HK-2 (cell line): ENCODE measurements around the gene CCDC197.
A peak's percentile ranks its signal among the peaks of the same experiment; 100 is the strongest.

ENCODE experiments used
- DNase-seq: peaks from one replicate; pipeline ENCODE4 v3.0.0-alpha.2; 2018; ENCODE audit not compliant: unreplicated experiment

The CCDC197 gene

GRCh38 chr14:93997082-93997481 is at the start of gene CCDC197:
Gene CCDC197, plus strand, starts transcription at chr14:93997301. Its CDS starts 831 bp downstream, at chr14:93998132.
- peak; percentile 32 for DNase-seq

DNA sequence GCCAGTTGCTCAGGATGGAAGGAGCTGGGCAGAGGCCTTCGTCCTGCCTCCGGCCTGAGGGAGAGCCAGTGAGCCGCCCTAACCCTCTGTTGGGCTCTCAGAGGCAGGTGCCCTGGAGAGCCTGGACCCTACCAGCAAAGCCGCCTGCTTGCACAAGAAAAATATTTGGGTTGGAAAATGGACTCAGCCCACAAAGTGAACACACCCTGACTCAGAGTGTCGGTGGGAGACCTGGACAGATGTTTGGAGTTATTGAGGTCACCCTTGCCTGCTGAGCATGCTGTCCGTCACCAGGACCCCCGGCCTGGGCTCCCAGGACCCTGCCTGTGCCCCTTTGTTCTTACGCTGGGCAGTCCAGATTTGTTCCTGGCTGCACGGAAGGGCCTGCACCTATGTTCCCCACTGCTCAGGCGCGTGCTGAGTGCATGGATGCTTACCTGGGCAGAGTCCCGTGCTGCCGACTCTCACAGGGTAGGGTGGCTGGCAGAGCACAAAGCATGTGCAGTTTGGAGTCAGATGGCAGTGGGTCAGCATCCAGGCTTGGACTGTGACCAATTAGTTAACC is 47.5 kb upstream of the CCDC197 start:
- no peak for DNase-seq

DNA sequence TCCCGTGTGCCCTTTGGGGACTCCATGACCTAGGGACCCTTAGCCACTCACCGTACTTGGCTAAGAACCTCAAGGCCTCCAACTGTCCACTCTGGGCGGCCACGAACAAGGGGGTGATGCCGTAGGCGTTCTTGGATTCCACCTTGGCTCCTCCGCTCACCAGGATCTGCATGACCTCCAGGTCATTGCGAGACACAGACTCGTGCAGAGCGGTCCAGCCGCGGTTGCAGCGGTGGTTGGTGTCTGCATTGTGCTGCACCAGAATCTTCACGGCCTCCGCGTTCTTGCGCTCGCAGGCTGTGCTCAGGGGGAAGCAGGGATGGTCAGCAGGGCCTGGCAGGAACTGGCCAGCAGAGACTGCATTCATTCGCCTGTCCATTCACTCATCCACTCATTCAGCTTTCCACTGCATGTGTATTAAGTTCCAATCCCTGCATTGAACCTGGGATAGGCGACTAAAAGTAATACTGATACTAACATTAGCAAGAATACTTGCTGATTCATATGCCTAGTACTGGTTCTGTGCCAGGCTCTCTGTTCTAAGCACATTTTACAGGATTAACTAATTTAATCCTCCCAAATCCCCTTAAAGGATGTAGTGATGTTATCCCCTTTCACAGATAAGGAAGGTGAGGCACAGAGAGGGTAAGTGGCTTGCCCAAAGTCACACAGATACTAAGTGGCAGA is 46.0 kb upstream of the CCDC197 start:
- DNase-seq = no peak

GRCh38 chr14:93951635-93952540 is 45.2 kb upstream of the CCDC197 start:
- no peak for DNase-seq

- no peak for DNase-seq
Measured at GRCh38 chr14:93952829-93953228, 44.3 kb upstream of the CCDC197 start.

GRCh38 chr14:93953263-93953662 is 43.8 kb upstream of the CCDC197 start:
- no peak for DNase-seq

DNA sequence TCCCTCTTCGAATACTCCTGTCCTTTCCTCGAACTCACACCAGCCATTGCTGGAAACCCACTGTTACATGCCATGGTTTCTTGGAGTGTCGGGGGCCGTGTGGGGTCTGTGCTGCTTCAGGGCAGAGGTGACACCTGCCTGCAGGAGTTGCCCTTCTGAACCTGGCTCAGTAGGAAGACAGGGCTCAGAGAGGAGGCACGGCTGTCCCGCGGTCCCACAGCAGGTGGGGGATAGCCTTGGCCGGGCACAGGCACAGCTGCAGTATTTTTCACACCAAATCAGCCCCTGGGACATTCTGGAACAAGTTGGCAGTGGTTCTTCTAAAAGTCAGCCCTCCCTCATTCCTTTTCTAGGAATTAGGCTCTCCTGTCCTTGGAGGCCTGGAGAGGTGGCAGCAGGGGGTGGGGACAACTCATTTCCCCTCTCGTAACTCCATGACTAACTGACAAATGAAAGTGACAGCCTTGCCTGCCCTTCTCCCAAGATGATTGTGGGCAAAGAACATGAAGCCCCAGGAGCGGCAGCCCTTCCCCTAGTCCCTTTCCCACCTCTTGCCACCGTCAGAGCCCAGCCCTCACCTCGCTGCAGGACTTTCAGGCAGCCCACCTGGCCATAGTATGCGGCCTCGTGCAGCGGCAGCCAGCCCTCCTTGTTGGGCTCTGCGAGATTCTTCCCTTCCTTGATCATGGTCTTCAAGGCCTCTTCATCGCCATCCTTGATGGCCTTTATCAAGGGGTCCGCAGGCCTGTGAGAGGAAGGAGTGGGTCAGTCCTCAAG is 43.2 kb upstream of the CCDC197 start:
- no peak for DNase-seq

GRCh38 chr14:93954516-93954830 is 42.6 kb upstream of the CCDC197 start:
- DNase-seq = no peak

- DNase-seq = no peak
Measured at GRCh38 chr14:93954900-93955849, 41.9 kb upstream of the CCDC197 start.

DNA sequence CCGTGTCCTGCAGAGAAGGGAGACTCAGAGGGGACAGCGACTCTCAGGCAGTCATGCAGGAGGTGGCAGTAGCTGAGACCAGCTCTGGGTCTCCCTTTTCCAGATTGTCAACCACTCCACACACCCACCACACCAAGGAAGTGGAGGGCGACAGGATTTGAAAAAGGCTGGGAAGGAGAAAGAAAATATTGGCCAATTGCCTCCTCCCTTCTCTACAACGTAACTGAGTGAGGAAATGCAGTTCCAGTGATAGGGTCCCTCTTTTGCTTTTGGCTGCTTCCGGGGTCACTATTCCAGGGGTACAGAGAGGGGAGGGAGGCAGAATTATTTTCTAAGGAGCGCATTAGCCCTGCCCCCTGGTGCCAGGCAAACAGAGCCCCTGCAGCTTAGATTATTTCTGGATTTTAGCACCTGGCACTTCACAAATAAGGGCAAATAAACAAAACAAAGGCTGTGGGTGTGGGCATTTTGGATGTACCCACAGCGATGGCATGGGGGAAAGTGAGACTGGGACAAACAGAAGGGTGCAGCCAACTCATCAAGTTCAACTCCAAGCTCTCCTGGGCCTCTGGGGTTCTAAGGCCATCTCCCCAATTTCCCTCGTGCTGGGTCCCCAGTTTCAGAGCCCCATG is 41.1 kb upstream of the CCDC197 start:
- DNase-seq = no peak

DNA sequence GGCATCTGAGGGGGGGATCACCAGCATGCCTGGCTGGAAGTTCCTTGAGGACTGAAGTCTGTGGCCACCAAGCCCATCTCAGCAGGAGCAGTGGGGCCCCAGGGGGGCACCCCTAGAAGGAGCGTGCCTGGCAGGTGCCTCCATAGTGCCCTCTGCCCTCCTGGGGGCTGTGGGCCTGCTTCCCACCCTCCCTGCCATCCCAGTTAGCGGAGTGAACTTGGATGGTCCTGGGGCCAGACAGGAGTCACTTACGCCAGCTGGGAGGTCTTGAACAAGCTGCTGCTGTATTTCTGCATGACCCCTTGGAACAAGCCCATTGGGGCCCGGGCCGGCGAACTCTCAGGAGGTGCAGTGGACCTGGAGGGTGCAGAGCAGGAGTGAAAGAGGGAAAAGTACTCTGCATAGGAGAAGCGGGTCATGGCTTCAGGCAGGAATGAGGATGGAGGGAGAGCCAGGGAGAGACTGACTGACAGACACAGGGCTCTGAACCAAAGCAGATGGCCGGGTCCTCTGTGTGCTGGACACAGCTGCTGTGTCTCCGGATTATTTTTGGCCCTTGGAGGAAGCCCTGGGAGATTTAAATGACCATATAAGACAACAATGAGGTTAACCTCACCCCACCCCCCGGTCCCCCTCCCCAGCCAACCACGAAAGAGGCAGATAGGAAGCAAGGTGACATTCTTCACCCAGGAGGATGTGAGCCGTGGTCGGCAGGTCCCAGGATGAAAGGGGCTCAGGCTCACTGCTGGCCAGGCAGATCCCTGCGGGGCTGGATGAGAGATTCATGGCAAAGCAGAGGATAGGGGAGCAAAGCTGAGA is 40.4 kb upstream of the CCDC197 start:
- DNase-seq = peak; percentile 28

DNA sequence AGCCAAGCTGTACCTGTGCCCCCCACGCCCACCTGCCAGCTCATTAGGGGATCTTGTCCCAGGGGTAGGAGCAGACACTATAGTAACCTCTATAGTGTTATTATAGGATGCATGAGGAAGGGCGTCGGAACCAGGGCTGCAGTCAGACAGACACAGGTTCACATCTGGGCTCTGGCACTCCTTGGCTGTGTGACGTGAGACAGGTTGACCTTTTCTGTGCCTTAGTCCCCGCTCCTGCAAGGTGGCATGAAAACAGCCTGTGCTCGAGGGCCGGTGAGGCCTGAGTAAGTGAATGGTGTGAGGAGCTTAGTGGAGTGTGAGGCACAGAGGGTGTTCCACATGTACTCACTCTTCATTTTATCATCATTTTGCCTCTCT is 39.8 kb upstream of the CCDC197 start:
- no peak for DNase-seq

DNA sequence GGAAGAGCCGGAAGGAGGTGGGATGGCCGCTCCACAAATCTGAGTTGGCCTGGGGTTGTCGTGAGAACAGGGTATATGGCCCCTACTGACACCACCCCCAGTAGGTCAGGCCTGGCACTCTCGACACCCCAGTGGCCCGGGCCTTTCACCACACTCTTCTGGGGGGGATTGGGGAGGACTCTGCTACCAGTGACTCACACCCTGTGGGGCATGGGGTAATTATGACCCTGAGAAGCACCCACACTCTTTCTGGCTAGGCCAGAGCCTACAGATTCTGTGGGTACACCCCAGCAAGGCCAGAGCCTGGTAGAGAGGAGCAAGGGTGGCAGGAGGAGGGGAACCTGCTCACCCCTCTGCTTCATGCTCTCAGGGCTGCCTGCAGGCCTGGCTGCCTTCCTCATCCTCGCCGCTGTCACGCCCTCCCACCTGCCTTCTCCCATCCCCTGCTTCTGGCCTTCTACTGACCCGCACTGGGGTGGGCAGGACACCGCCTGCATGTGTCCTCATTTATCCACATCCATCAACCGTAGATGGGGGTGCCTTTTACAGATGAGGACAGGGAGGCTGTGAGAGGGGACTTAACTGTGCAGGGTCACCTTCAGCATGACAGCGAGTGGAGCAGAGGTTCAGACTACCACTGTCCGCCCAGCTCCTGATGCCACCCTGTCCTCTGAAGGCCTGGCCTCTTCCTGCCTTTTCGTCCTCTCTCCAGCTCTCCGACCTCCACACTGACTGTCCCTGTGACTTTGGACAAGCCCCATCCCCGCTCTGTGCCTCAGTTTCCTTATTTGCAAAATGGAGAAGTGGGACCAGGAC is 39.1 kb upstream of the CCDC197 start:
- DNase-seq = no peak

- no peak for DNase-seq
Measured at GRCh38 chr14:93958567-93959238, 38.4 kb upstream of the CCDC197 start.

DNA sequence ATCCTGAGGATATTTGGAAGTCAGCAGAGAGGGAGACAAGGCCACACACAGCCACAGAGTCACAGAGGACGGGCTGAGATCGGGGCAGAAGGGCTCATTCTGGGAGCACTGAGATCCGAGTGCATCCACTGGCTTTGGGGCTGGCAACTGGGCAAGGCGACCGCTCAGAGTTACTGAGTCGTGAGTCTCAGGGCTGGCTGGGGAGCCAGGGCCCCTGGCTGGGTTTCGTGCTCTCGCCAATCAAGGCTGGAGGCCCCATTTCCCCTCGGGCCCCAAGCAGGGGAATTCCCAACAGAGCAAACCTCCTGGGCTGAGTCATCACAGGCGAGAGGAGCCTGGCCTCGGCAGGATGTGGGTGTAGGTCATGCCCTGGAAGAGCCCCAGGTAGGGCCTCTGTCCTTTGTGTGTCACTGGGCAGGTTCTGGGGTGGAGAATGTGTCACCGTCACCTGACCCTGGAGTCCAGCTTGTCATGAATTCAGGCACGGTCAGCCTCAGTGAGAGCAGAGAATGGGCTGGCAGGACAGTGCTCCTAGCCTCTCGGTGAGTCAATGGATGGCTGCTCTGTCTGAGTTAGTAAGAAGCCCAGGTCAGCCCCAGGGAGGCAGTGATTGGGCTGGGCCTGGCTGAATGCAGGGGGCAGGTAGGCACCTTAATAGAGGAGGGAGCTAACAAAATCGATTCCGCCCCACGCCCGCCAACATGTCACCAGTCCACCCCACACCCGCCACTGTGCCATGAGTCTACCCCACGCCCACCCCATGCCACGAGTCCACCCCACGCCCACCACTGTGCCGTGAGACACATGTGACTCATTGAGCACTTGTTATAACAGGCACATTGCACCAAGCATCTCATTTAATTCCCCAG is 37.6 kb upstream of the CCDC197 start:
- peak; percentile 98 for DNase-seq

DNA sequence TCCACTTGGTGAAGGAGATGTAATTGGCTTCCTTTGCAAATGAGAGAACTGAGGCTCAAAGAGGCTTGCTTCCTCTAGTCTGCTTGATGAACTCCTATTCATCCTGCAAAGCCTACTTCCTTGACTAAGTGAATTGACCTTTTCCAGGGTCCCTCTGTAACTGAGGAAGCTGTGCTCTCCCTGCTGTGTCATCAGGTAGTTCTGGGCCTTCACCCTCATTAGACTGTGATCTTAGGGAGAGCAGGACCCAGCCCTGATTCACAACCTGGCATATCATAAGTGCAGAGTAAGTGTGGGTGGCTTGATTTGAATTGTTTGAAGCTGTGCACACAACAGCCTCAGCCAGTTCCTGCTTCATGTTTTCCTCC is 37.0 kb upstream of the CCDC197 start:
- no peak for DNase-seq

DNA sequence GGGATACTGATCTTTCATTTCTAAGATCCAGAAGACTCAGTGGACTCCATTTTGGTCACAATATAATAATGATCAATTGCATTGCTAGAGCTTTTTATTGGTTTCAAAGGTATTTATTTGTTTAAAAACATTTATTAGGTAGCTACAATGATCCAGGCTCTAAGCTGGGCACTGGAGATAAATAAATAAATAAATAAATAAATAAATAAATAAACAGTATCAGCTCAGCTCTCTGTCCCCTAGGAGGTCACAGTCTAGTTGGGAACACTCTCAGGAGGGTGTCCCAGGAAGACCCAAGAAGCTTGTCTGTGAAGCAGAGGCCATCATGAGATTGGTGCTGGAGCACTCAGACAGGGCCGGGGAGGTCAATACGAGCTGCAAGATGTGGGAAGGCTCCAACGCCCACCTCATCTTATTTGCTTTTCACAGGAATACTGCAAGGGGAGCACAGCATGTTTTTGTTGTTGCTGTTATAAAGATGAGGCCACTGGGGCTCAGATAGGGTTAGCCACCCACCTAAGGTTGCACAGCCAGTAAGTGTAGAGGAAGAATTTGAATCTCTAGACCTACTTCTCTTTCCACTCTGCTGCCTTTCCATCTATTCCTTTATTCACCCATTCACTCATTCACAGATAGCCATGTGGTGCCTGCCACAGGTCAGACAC is 36.2 kb upstream of the CCDC197 start:
- DNase-seq = no peak
